ENCODE results near the gene ZNF668. TPM values are rescaled to one million over a fixed set of nuclear protein-coding genes. Genes with fewer than 3 reads are reported as not detected.
"Not testable (repeated sequence)": the region's sequence is repeated elsewhere in the genome, so short reads cannot be mapped to it uniquely, and the experiment has no call there.

Gene ZNF668
- polyA plus RNA-seq, 2 donors = 5.8 to 6.6 TPM

GRCh38 chr16:31017756-31018155, 56.3 kb downstream of the ZNF668 start:
- not testable (repeated sequence) for H3K36me3 ChIP-seq (ENCODE audit: control insufficient read depth in 2 of 2, insufficient read depth in 2 of 2, low read length in 1 of 2); H3K4me3 ChIP-seq (ENCODE audit: low read depth in 1 of 2, low read length in 2 of 2); H3K4me1 ChIP-seq (ENCODE audit: control insufficient read depth in 2 of 2, insufficient read depth in 2 of 2, low read length in 1 of 2); H3K27me3 ChIP-seq (ENCODE audit: control insufficient read depth in 1 of 2, insufficient read depth in 2 of 2, low read length in 2 of 2); H3K27ac ChIP-seq (ENCODE audit: low read depth in 2 of 2, low read length in 1 of 2); H3K9me3 ChIP-seq (ENCODE audit: control insufficient read depth in 2 of 2, insufficient read depth in 1 of 2, low read depth in 1 of 2, low read length in 1 of 2)
- 92 to 93% methylated on average over 10 of the region's 10 CpGs for WGBS, 2 donors

DNA sequence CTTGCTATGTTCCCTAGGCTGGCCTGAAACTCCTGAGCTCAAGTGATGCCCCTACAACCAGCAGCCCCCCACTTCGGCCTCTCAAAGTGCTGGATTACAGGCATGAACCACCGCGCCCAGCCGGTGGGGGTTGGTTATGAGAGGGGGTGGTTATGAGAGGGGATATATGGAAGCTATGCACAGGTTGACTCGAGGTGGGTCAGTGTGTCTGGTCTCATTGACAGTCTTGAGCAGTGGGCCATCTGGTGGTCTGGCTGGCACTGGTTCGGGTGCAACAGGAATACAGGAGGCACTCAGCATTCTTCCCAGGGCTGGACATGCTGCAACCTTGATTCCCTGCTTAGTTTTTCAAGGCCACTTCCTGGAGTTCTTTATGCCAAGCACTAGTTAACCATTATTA, 58.0 kb downstream of the ZNF668 start:
- no peaks in the 10 kb centered on the region for H3K36me3 ChIP-seq (ENCODE audit: control insufficient read depth in 2 of 2, insufficient read depth in 2 of 2, low read length in 1 of 2)
- peaks cover 0 to 5% of the 10 kb centered on the region in 2 donors for H3K27me3 ChIP-seq (ENCODE audit: control insufficient read depth in 1 of 2, insufficient read depth in 2 of 2, low read length in 2 of 2)
- H3K9me3 ChIP-seq (ENCODE audit: control insufficient read depth in 2 of 2, insufficient read depth in 1 of 2, low read depth in 1 of 2, low read length in 1 of 2) = no peaks in the 10 kb centered on the region
- no peaks in the 10 kb centered on the region for H3K4me1 ChIP-seq (ENCODE audit: control insufficient read depth in 2 of 2, insufficient read depth in 2 of 2, low read length in 1 of 2)
- no peak overlapping the region for H3K27ac ChIP-seq (ENCODE audit: low read depth in 2 of 2, low read length in 1 of 2)
- no peak overlapping the region for H3K4me3 ChIP-seq (ENCODE audit: low read depth in 1 of 2, low read length in 2 of 2)
- 68 to 70% methylated on average over 6 of the region's 6 CpGs for WGBS, 2 donors

GRCh38 chr16:31013292-31013691, 60.7 kb downstream of the ZNF668 start:
- not testable (repeated sequence) for H3K4me1 ChIP-seq (ENCODE audit: control insufficient read depth in 2 of 2, insufficient read depth in 2 of 2, low read length in 1 of 2); H3K36me3 ChIP-seq (ENCODE audit: control insufficient read depth in 2 of 2, insufficient read depth in 2 of 2, low read length in 1 of 2); H3K27ac ChIP-seq (ENCODE audit: low read depth in 2 of 2, low read length in 1 of 2); H3K4me3 ChIP-seq (ENCODE audit: low read depth in 1 of 2, low read length in 2 of 2); H3K27me3 ChIP-seq (ENCODE audit: control insufficient read depth in 1 of 2, insufficient read depth in 2 of 2, low read length in 2 of 2); H3K9me3 ChIP-seq (ENCODE audit: control insufficient read depth in 2 of 2, insufficient read depth in 1 of 2, low read depth in 1 of 2, low read length in 1 of 2)

GRCh38 chr16:31011815-31012214, 62.2 kb downstream of the ZNF668 start:
- H3K27ac ChIP-seq (ENCODE audit: low read depth in 2 of 2, low read length in 1 of 2); H3K27me3 ChIP-seq (ENCODE audit: control insufficient read depth in 1 of 2, insufficient read depth in 2 of 2, low read length in 2 of 2): not testable (repeated sequence)
- 73 to 86% methylated on average over 7 of the region's 7 CpGs for WGBS, 2 donors

More at GRCh38 chr16:31011815-31012214, 62.2 kb downstream of the ZNF668 start:
- not testable (repeated sequence) for H3K4me1 ChIP-seq (ENCODE audit: control insufficient read depth in 2 of 2, insufficient read depth in 2 of 2, low read length in 1 of 2); H3K9me3 ChIP-seq (ENCODE audit: control insufficient read depth in 2 of 2, insufficient read depth in 1 of 2, low read depth in 1 of 2, low read length in 1 of 2); H3K4me3 ChIP-seq (ENCODE audit: low read depth in 1 of 2, low read length in 2 of 2); H3K36me3 ChIP-seq (ENCODE audit: control insufficient read depth in 2 of 2, insufficient read depth in 2 of 2, low read length in 1 of 2)

Other genes with a start within 250 kb of the ZNF668 start
- 10 to 100 TPM; 21.8 to 33.9 TPM for gene BCL7C, start 180.2 kb downstream of the ZNF668 start, polyA plus RNA-seq
- 1 to 10 TPM; 2.2 to 3.3 TPM for gene CTF1, start 177.6 kb downstream of the ZNF668 start, polyA plus RNA-seq
- 10 to 100 TPM; 10.7 to 35.6 TPM for gene FBXL19, start 150.7 kb downstream of the ZNF668 start, polyA plus RNA-seq
- 10 to 100 TPM in 1 of 2 donors, 1 to 10 TPM in 1; 8.5 to 11.6 TPM for gene ORAI3, start 125.2 kb downstream of the ZNF668 start, polyA plus RNA-seq
- gene SETD1A, start 116.5 kb downstream of the ZNF668 start, polyA plus RNA-seq = 1 to 10 TPM; 6.8 to 9.6 TPM
- gene HSD3B7, start 89.0 kb downstream of the ZNF668 start, polyA plus RNA-seq = 10 to 100 TPM in 1 of 2 donors, 1 to 10 TPM in 1; 6.6 to 12.1 TPM
- 1 to 10 TPM in 1 of 2 donors, under 1 TPM in 1; 0.29 to 1.6 TPM for gene STX1B, start 63.6 kb downstream of the ZNF668 start, polyA plus RNA-seq
- 10 to 100 TPM; 49.7 to 54.1 TPM for gene STX4, start 40.7 kb downstream of the ZNF668 start, polyA plus RNA-seq
- 1 to 10 TPM; 3.4 to 8.1 TPM for gene ZNF646, start 182 bp upstream of the ZNF668 start, polyA plus RNA-seq
- 1 to 10 TPM in 1 of 2 donors, under 1 TPM in 1; 1.00 to 2.9 TPM for gene PRSS53, start 14.7 kb upstream of the ZNF668 start, polyA plus RNA-seq
- gene VKORC1, start 20.6 kb upstream of the ZNF668 start, polyA plus RNA-seq = 10 to 100 TPM; 18.5 to 39.2 TPM
- gene BCKDK, start 34.1 kb upstream of the ZNF668 start, polyA plus RNA-seq = 10 to 100 TPM; 13.0 to 23.1 TPM
- 10 to 100 TPM; 28.3 to 33.6 TPM for gene KAT8, start 43.4 kb upstream of the ZNF668 start, polyA plus RNA-seq
- 100 to 1,000 TPM in 1 of 2 donors, 10 to 100 TPM in 1; 64.3 to 201 TPM for gene PRSS8, start 61.5 kb upstream of the ZNF668 start, polyA plus RNA-seq
- 1 to 10 TPM; 1.7 to 2.4 TPM for gene PRSS36, start 75.8 kb upstream of the ZNF668 start, polyA plus RNA-seq
- gene FUS, start 105.9 kb upstream of the ZNF668 start, polyA plus RNA-seq = 100 to 1,000 TPM; 134 to 170 TPM
- 10 to 100 TPM; 51.7 to 79.2 TPM for gene PYCARD, start 128.5 kb upstream of the ZNF668 start, polyA plus RNA-seq
- under 1 TPM; 0.02 to 0.04 TPM for gene TRIM72, start 139.9 kb upstream of the ZNF668 start, polyA plus RNA-seq
- gene PYDC1, start 142.9 kb upstream of the ZNF668 start, polyA plus RNA-seq = not detected
- gene ITGAM, start 185.7 kb upstream of the ZNF668 start, polyA plus RNA-seq = under 1 TPM; 0.44 to 0.57 TPM